ENCODE results near the gene MTRF1L. TPM values are rescaled to one million over a fixed set of nuclear protein-coding genes. Genes with fewer than 3 reads are reported as not detected.

The MTRF1L gene
- total RNA-seq: 17.2 TPM
- polyA plus RNA-seq: 10 to 100 TPM in 2 of 4 donors, 1 to 10 TPM in 2; 7.6 to 12.0 (median 9.2) TPM

GRCh38 chr6:153002613-153003365, at the start of gene MTRF1L:
Gene MTRF1L (minus strand): TSS chr6:153002709. CDS start chr6:153002685, 24 bp downstream.
- no peaks in the 10 kb centered on the region for H3K9me3 ChIP-seq (ENCODE audit: control insufficient read depth in 2 of 2, low read length in 2 of 2)
- H3K36me3 ChIP-seq (ENCODE audit: control insufficient read depth, insufficient read depth, low read length): peaks cover 4% of the 10 kb centered on the region
- H3K27me3 Mint-ChIP-seq: no peaks in the 10 kb centered on the region
- H3K27ac Mint-ChIP-seq: peak within 1 kb of the TSS; percentile 96 to 97 (median 97)
- peak; percentile 79 to 81 for ATAC-seq (ENCODE audit: low read depth in 2 of 2)
- peak within 1 kb of the TSS; percentile 96 to 98 (median 98) for H3K4me3 Mint-ChIP-seq
- H3K27me3 ChIP-seq (ENCODE audit: control insufficient read depth, insufficient read depth, low read length): no peaks in the 10 kb centered on the region
- H3K9me3 Mint-ChIP-seq: no peaks in the 10 kb centered on the region
- peak; percentile 72 to 93 (median 82) for DNase-seq
- peaks cover 26 to 55% (median 46%) of the 10 kb centered on the region in 4 donors for H3K4me1 Mint-ChIP-seq
- peak within 1 kb of the TSS; percentile 81 for H3K27ac ChIP-seq (ENCODE audit: insufficient read depth, low read length, poor library complexity, severe bottlenecking)
- H3K4me1 ChIP-seq (ENCODE audit: control insufficient read depth, insufficient read depth, low read length, poor library complexity, severe bottlenecking): peaks cover 36% of the 10 kb centered on the region
- H3K4me3 ChIP-seq (ENCODE audit: low read depth, low read length): peak within 1 kb of the TSS; percentile 98
- H3K36me3 Mint-ChIP-seq: peaks cover 5% of the 10 kb centered on the region

GRCh38 chr6:153051801-153052200, 49.3 kb upstream of the MTRF1L start:
- Mint-ChIP-seq H3K36me3 (no peaks in the 10 kb centered on the region), H3K9me3 (peaks cover 0 to 9% (median 3%) of the 10 kb centered on the region in 7 donors), H3K27ac (no peak overlapping the region), H3K4me1 (no peaks in the 10 kb centered on the region), H3K4me3 (no peak overlapping the region), H3K27me3 (peaks cover 7% of the 10 kb centered on the region)
- no peaks in the 10 kb centered on the region for H3K4me1 ChIP-seq (ENCODE audit: control insufficient read depth, insufficient read depth, low read length, poor library complexity, severe bottlenecking)
- no peaks in the 10 kb centered on the region for H3K36me3 ChIP-seq (ENCODE audit: control insufficient read depth, insufficient read depth, low read length)
- ATAC-seq (ENCODE audit: low read depth in 2 of 2): no peak
- H3K9me3 ChIP-seq (ENCODE audit: control insufficient read depth in 2 of 2, low read length in 2 of 2): no peaks in the 10 kb centered on the region
- no peak overlapping the region for H3K27ac ChIP-seq (ENCODE audit: insufficient read depth, low read length, poor library complexity, severe bottlenecking)
- no peak for DNase-seq
- no peaks in the 10 kb centered on the region for H3K27me3 ChIP-seq (ENCODE audit: control insufficient read depth, insufficient read depth, low read length)
- no peak overlapping the region for H3K4me3 ChIP-seq (ENCODE audit: low read depth, low read length)

DNA sequence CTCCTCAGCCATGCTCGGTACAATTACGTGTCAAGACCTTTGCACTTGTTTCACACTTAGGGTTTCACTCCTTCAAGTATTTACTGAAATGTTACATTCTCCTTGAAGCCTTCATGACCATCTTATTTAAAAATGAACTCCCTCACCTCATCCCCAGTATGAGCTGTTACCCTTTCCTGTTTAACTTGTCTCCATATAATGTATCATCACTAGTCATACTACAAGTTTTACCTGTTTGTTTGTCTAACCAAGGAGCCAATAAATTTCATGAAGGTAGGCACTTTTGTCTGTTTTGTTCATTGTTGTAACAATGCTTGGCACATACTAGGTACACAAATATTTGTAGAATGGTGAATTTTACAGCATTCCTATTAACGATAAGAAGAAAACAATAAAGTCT, 46.1 kb upstream of the MTRF1L start:
- H3K27me3 ChIP-seq (ENCODE audit: control insufficient read depth, insufficient read depth, low read length): no peaks in the 10 kb centered on the region

DNA sequence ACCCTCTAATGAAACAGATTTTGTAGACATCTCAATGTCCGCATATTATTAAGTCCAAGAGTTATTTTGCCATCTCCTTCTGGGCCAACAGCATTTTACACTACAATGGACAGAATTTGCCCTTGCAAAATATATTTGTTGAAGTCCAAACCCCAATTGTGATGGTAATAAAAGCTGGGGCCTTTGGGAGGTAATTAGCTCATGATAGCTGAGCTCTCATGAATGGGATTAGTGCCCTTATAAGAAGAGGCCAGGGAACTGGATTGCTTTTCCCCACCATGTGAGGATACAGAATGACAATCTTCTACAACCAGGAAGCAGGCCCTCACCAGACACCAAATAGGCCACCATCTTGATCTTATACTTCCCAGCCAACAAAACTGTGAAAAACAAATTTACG, 44.9 kb upstream of the MTRF1L start:
- H3K27me3 Mint-ChIP-seq: peaks cover 7% of the 10 kb centered on the region
- H3K9me3 ChIP-seq (ENCODE audit: control insufficient read depth in 2 of 2, low read length in 2 of 2): no peaks in the 10 kb centered on the region
- no peaks in the 10 kb centered on the region for H3K27me3 ChIP-seq (ENCODE audit: control insufficient read depth, insufficient read depth, low read length)
- H3K27ac ChIP-seq (ENCODE audit: insufficient read depth, low read length, poor library complexity, severe bottlenecking): no peak overlapping the region
- DNase-seq: no peak
- peaks cover 0 to 9% (median 4%) of the 10 kb centered on the region in 7 donors for H3K9me3 Mint-ChIP-seq
- no peak overlapping the region for H3K27ac Mint-ChIP-seq
- no peaks in the 10 kb centered on the region for H3K36me3 ChIP-seq (ENCODE audit: control insufficient read depth, insufficient read depth, low read length)
- no peak overlapping the region for H3K4me3 ChIP-seq (ENCODE audit: low read depth, low read length)
- H3K4me1 ChIP-seq (ENCODE audit: control insufficient read depth, insufficient read depth, low read length, poor library complexity, severe bottlenecking): no peaks in the 10 kb centered on the region
- no peaks in the 10 kb centered on the region for H3K4me1 Mint-ChIP-seq
- no peak overlapping the region for H3K4me3 Mint-ChIP-seq
- H3K36me3 Mint-ChIP-seq: no peaks in the 10 kb centered on the region
- ATAC-seq (ENCODE audit: low read depth in 2 of 2): no peak

More for the DNA sequence above, 46.1 kb upstream of the MTRF1L start:
- H3K4me1 Mint-ChIP-seq: no peaks in the 10 kb centered on the region
- Histone ChIP-seq H3K36me3 (ENCODE audit: control insufficient read depth, insufficient read depth, low read length) (no peaks in the 10 kb centered on the region), H3K9me3 (ENCODE audit: control insufficient read depth in 2 of 2, low read length in 2 of 2) (no peaks in the 10 kb centered on the region), H3K27ac (ENCODE audit: insufficient read depth, low read length, poor library complexity, severe bottlenecking) (no peak overlapping the region), H3K4me1 (ENCODE audit: control insufficient read depth, insufficient read depth, low read length, poor library complexity, severe bottlenecking) (no peaks in the 10 kb centered on the region), H3K4me3 (ENCODE audit: low read depth, low read length) (no peak overlapping the region)
- no peak for DNase-seq
- no peaks in the 10 kb centered on the region for H3K36me3 Mint-ChIP-seq
- H3K27me3 Mint-ChIP-seq: peaks cover 7% of the 10 kb centered on the region
- ATAC-seq (ENCODE audit: low read depth in 2 of 2): no peak
- no peak overlapping the region for H3K27ac Mint-ChIP-seq
- H3K9me3 Mint-ChIP-seq: peaks cover 0 to 9% (median 4%) of the 10 kb centered on the region in 7 donors
- no peak overlapping the region for H3K4me3 Mint-ChIP-seq

- H3K27ac Mint-ChIP-seq: peak overlapping the region in 1 of 3 donors; percentile 8
- ATAC-seq (ENCODE audit: low read depth in 2 of 2): no peak
- H3K9me3 ChIP-seq (ENCODE audit: control insufficient read depth in 2 of 2, low read length in 2 of 2): no peaks in the 10 kb centered on the region
- peaks cover 0 to 9% (median 2%) of the 10 kb centered on the region in 7 donors for H3K9me3 Mint-ChIP-seq
- no peaks in the 10 kb centered on the region for H3K36me3 Mint-ChIP-seq
- H3K36me3 ChIP-seq (ENCODE audit: control insufficient read depth, insufficient read depth, low read length): no peaks in the 10 kb centered on the region
- H3K4me3 ChIP-seq (ENCODE audit: low read depth, low read length): no peak overlapping the region
- H3K4me3 Mint-ChIP-seq: no peak overlapping the region
- H3K27ac ChIP-seq (ENCODE audit: insufficient read depth, low read length, poor library complexity, severe bottlenecking): no peak overlapping the region
- peaks cover 7% of the 10 kb centered on the region for H3K27me3 Mint-ChIP-seq
- DNase-seq: no peak
- no peaks in the 10 kb centered on the region for H3K4me1 Mint-ChIP-seq
- H3K4me1 ChIP-seq (ENCODE audit: control insufficient read depth, insufficient read depth, low read length, poor library complexity, severe bottlenecking): no peaks in the 10 kb centered on the region
- no peaks in the 10 kb centered on the region for H3K27me3 ChIP-seq (ENCODE audit: control insufficient read depth, insufficient read depth, low read length)
These were observed 42.8 kb upstream of the MTRF1L start for GRCh38 chr6:153045271-153045670.

GRCh38 chr6:153044295-153044694, 41.8 kb upstream of the MTRF1L start:
- Histone ChIP-seq H3K27me3 (ENCODE audit: control insufficient read depth, insufficient read depth, low read length) (no peaks in the 10 kb centered on the region), H3K4me3 (ENCODE audit: low read depth, low read length) (no peak overlapping the region), H3K36me3 (ENCODE audit: control insufficient read depth, insufficient read depth, low read length) (no peaks in the 10 kb centered on the region), H3K4me1 (ENCODE audit: control insufficient read depth, insufficient read depth, low read length, poor library complexity, severe bottlenecking) (no peaks in the 10 kb centered on the region), H3K9me3 (ENCODE audit: control insufficient read depth in 2 of 2, low read length in 2 of 2) (no peaks in the 10 kb centered on the region), H3K27ac (ENCODE audit: insufficient read depth, low read length, poor library complexity, severe bottlenecking) (no peak overlapping the region)
- H3K27me3 Mint-ChIP-seq: peaks cover 14% of the 10 kb centered on the region
- ATAC-seq (ENCODE audit: low read depth in 2 of 2) (no peak), DNase-seq (no peak)
- H3K4me1 Mint-ChIP-seq: no peaks in the 10 kb centered on the region
- H3K27ac Mint-ChIP-seq: no peak overlapping the region
- no peaks in the 10 kb centered on the region for H3K36me3 Mint-ChIP-seq
- peaks cover 0 to 9% (median 2%) of the 10 kb centered on the region in 7 donors for H3K9me3 Mint-ChIP-seq
- no peak overlapping the region for H3K4me3 Mint-ChIP-seq

- Mint-ChIP-seq H3K36me3 (no peaks in the 10 kb centered on the region), H3K27me3 (peaks cover 14% of the 10 kb centered on the region), H3K4me1 (no peaks in the 10 kb centered on the region), H3K27ac (no peak overlapping the region), H3K9me3 (peaks cover 0 to 9% (median 2%) of the 10 kb centered on the region in 7 donors), H3K4me3 (no peak overlapping the region)
- Histone ChIP-seq H3K4me1 (ENCODE audit: control insufficient read depth, insufficient read depth, low read length, poor library complexity, severe bottlenecking) (no peaks in the 10 kb centered on the region), H3K36me3 (ENCODE audit: control insufficient read depth, insufficient read depth, low read length) (no peaks in the 10 kb centered on the region), H3K27ac (ENCODE audit: insufficient read depth, low read length, poor library complexity, severe bottlenecking) (no peak overlapping the region), H3K4me3 (ENCODE audit: low read depth, low read length) (no peak overlapping the region), H3K9me3 (ENCODE audit: control insufficient read depth in 2 of 2, low read length in 2 of 2) (no peaks in the 10 kb centered on the region), H3K27me3 (ENCODE audit: control insufficient read depth, insufficient read depth, low read length) (no peaks in the 10 kb centered on the region)
- no peak for DNase-seq
- ATAC-seq (ENCODE audit: low read depth in 2 of 2): no peak
These were observed 41.2 kb upstream of the MTRF1L start for GRCh38 chr6:153043719-153044118.
